GM18505 (cell line): Measurements from ENCODE around the gene LRRC26.

ENCODE experiments used
- ATAC-seq: cut with Tn5 transposase; IDR thresholded peaks from one replicate; pipeline ENCODE4 v1.9.1; 2021; ENCODE audit not compliant: unreplicated experiment
- POLR2A ChIP-seq: IDR thresholded peaks from 4 replicates; pipeline ENCODE4 v1.6.1; 2011; ENCODE audit warnings: borderline replicate concordance; ENCODE audit not compliant: insufficient read depth, insufficient read length; ENCODE audit errors: extremely low read depth

Gene LRRC26

DNA sequence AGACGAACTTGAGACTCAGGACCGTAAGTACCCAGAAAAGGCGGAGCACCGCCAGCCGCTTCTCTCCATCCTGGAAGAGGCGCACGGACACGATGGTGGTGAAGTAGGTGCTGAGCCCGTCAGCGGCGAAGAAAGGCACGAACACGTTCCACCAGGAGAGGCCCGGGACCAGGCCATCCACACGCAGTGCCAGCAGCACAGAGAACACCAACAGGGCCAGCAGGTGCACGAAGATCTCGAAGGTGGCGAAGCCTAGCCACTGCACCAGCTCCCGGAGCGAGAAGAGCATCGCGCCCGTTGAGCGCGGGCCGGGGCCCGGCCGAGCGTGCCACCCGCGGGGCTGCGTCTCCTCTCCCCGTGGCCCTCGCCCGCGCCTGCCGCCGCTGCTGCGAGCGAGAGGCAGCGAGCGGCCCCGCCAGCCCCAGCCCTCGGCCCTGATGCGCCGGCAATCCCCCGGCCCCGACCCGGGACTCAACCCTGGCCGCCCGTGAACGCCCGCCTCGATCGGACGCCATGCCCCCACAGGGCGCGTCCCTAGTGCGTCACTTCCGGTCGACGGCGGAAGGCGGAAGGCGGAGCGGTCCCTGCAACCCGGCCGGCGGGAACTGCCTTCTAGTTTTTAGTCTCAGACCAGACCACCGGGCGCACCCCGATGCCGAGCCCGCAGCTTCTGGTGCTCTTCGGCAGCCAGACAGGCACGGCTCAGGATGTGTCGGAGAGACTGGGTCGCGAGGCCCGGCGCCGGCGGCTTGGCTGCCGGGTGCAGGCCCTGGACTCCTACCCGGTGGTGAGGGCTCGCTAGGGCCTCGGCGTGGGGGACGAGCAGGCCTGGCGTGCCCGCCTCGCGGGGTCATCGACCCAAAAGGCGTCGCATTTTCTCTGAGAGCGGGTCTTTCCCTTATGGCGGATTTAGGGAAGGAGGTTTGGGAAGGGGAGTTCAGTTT lies 35.5 kb upstream of the LRRC26 start, which contains the start of the genes NDOR1 and TMEM203:
Gene NDOR1 (plus strand): TSS at position 575 of the 944 bp plus-strand sequence. CDS start 78 bp downstream, at position 653.
Gene TMEM203 (minus strand): TSS at position 523 of the 944 bp plus-strand sequence. CDS start 234 bp downstream, at position 289.
- ATAC-seq, result peak; percentile 39
- peak; percentile 89 for TF ChIP-seq POLR2A

DNA sequence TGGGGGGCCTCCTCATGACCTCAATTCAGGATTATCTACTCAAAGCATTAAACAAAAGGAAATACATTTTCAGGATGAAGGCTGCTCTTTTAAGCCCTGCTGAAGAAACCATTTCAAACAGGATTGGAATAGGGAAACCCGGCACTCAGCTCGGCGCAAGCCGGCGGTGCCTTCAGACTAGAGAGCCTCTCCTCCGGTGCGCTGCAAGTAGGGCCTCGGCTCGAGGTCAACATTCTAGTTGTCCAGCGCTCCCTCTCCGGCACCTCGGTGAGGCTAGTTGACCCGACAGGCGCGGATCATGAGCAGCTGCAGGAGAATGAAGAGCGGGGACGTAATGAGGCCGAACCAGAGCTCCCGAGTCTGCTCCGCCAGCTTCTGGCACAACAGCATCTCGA lies 34.9 kb upstream of the LRRC26 start:
- TF ChIP-seq POLR2A, result no peak
- ATAC-seq, result no peak

DNA sequence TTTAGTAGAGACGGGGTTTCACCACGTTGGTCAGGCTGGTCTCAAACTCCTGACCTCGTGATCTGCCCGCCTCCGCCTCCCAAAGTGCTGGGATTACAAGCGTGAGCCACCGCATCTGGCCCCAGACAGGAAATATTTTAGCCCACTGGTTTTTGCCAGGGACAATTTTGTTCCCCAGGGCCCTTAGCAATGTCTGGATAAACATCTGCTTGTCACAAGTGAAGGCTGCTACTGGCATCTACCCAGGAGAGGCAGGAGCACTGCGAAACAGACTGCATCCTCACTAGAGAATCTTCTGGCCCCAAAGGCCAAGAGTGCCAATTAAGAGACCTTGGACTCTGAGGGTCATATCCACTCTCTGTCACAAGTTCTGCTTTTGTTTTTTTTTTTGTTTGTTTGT lies 33.1 kb upstream of the LRRC26 start:
- TF ChIP-seq POLR2A, result no peak
- no peak for ATAC-seq

DNA sequence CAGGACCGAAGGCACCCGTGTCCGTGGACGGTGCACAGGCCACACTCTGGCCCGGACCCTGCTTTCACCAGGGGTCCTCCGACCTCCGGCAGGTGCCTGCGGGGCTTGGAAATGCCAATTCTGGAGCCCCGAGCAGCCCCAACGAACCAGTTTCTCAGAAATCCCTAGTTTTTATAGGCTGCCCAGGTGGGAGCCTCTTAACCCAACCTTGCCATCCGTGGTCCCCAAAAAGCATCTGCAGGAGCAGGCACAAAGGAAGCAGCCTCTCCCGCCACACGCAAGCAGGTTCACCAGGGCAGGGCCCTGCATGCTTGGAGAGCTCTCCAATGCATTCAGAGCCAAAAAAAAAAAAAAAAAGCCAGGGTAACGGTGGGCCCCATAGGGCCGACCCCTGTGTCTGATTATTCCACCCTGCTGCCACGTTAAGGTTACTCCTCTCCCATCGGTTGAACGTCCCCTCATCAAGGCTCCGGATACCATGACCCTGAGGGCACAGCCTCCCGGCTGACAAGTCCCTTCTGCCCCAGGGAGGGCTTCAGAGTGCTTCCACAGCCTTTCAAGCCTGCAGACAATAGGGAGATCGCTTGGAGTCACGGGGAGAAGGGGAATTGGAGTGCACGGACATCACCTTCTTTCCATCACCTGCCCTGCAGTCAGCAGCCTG lies 31.5 kb upstream of the LRRC26 start:
- TF ChIP-seq POLR2A, result no peak
- ATAC-seq, result no peak

DNA sequence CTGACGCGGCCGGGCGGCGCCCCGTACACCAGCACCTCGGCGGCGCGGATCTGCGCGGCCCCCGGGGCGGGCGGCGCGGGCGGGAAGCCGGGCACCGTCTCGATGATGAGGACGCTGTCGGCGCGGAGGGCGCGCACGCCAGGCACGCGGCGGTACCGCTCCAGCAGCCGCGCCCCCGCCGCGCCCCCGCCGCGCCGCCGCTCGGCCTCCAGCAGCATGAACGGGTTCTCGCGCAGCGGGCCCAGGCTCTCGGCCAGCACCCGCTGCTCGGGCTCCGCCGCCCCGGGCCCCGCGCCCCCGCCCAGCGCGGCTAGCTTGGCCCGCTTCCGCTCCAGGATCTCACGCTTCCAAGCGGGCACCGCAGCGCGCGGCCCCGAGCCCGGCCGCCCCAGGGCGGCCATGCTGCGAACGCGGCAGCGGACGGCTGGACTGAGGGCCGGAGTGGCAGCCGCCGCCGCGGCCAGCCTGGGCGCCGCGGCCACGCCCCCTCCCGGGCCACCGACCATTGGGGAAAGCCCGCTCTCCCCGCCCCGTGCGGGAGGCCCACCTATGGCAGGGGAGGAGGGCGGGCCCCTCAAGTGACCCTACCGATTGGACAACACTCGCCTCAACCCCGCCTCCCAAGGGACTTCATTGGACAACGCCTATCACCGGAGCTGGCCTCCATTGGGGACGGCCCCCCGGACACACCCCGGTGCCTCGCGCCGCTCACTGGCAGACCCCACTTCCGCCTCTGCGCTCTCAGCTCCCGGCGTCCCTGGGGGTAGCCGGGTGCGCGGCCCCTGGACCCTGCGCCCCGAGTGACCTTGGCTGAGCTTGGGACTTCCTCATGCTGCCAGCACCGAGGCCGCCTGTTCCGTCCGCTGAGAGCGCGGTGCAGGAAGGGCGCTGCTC lies 30.7 kb upstream of the LRRC26 start, which contains the start of gene TPRN:
Gene TPRN (minus strand): TSS at position 431 of the 894 bp plus-strand sequence. CDS start 30 bp downstream, at position 401.
- peak; percentile 83 for ATAC-seq
- peak; percentile 89 for TF ChIP-seq POLR2A

DNA sequence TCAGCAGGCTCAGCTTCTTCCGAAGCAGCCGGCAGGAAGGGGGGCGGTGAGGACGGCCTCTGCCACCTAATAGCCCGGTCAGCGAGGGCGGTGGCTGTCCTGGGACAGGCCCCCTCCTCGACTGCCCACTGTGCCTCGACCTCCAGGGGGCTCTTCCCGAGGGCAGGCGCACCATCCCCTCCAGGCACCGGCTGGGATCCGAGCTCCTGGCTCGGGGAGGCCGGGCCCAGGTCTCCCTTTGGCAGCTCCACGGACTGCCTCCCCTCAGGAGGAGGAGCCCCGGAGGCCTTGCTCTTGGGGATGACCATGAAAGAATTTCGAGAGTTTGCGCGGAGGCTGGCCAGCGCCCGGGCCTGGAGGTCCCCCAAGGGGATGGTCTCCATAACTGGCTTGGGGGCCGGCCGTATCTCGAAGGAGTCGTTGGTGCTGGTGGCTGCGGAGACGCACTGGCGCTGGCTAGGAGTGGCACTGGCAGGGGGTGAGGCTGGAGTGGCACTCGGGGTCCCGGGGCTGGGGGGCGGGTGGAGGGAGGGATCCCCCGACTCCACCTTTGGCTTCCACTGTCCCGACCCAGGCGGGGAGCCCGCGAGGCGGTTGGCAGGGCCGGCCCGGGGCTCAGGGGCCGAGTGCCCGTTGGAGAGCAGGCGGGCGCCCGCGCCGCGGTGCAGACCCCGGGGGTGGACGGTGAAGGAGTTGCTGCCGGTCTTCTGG lies 29.7 kb upstream of the LRRC26 start:
- no peak for ATAC-seq
- TF ChIP-seq POLR2A, result no peak

DNA sequence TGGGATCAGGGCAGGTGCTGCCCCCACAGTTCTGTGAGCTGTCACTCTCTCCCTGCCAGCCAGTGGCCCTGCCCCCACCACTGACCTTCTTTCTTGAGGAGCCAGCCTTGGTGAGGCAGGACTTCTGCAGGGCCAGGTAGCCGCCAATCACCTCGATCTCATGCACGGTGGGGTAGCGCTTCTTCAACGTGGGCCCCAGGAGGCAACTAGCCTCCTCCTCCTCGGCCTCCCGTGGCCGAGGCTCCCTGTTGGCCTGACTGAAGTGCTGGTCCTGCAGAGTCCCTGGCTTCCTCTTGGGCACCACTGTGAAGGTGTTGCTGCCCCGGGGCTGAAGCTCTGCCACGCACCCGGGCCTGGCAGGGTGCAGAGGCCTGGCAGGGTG lies 29.0 kb upstream of the LRRC26 start:
- TF ChIP-seq POLR2A, result no peak
- ATAC-seq, result no peak

DNA sequence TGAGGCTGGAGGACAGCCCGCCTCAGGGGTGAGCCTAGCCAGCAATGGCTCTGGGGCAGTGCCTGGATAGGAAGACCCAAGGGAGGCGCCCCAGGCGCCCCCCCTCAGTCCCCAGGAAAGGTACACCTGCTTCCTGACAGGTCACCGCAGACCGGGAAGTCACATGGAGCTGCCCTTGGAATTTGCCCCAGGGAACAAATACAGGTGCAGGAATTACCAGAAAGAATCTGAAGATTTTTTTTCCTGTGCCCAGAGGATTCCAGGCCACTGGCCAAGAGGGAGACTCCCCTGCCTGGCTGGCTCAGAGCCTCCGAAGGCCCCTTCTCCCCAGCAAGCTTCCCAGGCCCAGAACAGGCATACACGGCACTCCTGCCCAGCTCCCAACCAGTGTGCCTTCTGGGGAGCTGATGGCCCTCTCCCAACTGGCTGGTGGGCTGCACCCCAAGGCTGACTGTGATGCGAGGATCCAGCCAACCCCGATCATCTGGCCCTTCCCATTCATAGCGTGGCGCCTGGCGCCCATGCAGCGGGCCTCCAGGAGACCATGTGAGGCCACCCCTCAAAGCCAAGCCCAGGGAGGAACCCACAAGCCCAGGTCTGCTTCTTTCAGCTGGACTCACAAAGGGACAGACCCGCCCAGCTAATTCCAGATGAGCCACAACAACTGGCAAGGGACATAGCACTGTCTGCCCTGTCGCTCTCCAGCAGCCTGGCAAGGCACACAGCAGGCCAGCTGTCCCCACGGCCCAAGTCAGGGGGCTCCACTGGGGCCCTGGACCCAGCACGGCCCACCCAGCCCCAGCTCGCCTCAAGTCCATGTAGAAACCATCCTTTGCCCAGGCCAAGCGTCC lies 28.4 kb upstream of the LRRC26 start:
- no peak for ATAC-seq
- no peak for TF ChIP-seq POLR2A

DNA sequence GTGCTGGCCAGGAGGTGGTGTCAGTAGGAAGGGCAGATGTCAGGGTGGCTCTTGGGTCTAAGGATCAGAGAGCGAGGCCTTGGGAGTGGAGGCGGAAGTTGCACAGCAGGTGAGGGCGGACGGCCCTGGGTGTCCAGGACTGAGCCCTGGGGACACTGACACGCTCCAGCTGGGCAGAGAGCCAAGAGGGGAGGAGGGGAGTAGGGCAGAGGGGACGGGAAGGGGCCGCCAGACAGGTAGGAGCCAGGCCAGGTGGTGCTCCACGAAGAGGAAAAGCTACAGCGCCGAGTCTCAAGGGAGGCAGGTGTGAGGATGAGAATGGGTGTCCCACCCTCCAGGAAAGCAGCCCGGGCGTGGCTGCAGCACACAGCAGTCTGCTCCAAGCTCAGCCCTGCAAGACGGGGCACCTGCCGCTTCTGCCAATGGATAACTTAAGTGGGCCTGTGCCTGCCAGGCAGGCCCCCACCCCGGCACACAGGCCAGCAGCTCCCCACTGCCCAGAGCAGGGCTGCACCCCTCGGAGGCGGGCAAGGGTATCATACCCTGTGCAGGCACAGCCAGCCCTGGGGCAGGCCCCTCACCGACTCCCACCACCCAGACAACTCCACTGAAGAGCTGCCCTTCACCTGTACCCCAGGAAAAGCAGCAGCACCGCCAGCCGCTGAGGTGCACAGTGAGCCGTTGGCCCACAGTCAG lies 25.8 kb upstream of the LRRC26 start:
- no peak for TF ChIP-seq POLR2A
- no peak for ATAC-seq

DNA sequence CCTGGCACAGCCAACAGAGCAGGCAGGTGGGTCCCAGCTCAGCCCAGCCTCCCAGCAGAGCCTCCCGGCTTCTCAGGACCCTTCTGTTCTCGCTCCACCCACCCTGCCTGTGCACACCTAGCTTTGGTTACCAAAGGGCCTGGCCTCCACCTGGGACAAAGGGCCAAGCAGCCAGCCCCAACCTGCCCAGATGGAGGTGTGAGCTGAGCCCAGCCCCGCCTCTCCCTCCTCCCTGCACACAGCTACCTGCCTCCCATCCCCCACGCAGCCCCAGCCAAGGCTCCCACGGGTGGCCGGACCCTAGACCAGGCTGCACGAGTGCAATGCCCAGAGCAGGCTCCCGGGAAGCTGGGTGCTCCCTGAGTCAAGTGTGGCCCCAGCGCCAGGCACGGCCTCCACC lies 25.1 kb upstream of the LRRC26 start:
- TF ChIP-seq POLR2A, result no peak
- no peak for ATAC-seq

DNA sequence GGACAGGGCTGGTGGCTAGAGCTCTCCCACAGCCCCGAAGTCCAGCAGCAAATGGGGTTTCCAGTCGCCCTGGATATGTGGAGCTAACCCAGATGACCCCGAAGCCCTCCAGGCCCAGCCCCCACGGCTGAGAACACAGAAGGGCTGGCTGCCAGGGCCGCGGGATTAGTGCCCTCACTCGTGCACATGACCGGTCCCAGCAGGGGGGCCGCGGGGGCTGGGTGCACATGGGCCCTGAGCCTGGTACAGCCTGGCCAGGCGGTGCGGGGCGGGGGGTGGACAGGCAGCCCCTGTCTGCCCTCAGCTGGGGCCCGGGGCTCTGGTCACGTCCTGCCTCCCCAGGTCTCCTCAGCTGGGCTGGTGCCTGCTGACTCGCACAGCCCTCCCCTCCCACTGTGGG lies 24.5 kb upstream of the LRRC26 start:
- ATAC-seq, result no peak
- no peak for TF ChIP-seq POLR2A

DNA sequence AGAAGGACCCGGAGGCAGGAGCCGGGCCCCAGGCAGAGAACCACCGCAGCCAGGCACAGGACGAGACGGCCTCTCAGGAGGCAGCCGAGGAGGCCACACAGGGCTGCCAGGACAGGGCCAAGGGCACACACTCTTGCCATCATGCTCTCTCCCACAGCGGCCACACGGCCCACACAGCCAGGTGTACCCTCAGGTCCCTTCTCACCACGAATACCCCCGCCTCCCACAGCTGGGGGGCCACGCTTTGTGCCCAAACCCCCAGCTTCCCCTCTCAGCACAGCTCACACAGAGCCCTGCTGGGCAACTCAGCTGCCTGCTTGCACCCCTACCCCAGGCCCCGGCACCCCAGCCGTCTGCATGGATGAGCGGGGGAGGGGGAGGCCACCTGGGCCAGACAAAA lies 23.9 kb upstream of the LRRC26 start:
- ATAC-seq, result no peak
- no peak for TF ChIP-seq POLR2A

DNA sequence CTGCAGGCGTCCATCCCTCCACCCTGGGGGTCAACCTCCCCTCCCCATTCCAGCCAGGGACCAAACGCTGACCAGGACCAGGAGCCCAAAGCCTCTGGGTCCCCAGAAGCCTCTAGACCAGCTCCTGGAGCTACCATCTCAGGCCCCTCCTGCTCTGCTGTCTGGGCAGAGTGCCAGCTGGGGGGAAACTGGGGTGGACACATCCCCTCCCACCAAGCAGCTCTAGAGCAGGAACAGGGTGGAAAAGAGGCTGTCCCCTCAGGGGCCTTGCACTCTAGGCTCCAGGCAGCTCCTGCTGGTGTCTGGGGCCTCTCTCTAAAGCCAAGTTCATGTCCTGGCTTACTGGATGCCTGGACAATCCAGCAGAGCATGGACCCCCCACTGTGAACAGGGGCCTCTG lies 23.0 kb upstream of the LRRC26 start:
- no peak for ATAC-seq
- TF ChIP-seq POLR2A, result no peak
